Sigmoid colon (tissue), 4 donors: ENCODE results near the gene OR13J1.

Experiments
- CTCF ChIP-seq, 4 experiments: fragments of 450-650 bp in 3 of 4; fragments of 200-600 bp in 1 of 4; IDR thresholded peaks; one replicate each; pipeline ENCODE4 v1.5.1; 2016 to 2019; ENCODE audit warnings: antibody characterized with exemption in 4 of 4, mild to moderate bottlenecking in 3 of 4, moderate library complexity in 2 of 4
- EP300 ChIP-seq, 4 donors: sonication (generic); formaldehyde crosslinking; IDR thresholded peaks; one replicate each; pipeline ENCODE4 v1.6.1; 2017; ENCODE audit warnings: antibody characterized with exemption in 4 of 4
- POLR2A ChIP-seq, 2 donors: fragments of 450-650 bp; IDR thresholded peaks; one replicate each; pipeline ENCODE4 v1.6.1; 2016; ENCODE audit warnings: antibody characterized with exemption in 2 of 2, mild to moderate bottlenecking in 2 of 2, moderate library complexity in 2 of 2
- POLR2AphosphoS5 ChIP-seq, 4 donors: sonication (generic); formaldehyde crosslinking; IDR thresholded peaks; one replicate each; pipeline ENCODE4 v1.6.1; 2017; ENCODE audit warnings: antibody characterized with exemption in 4 of 4

- no peak for TF ChIP-seq CTCF (IDR thresholded peaks at IDR 0.05)
- no peak for TF ChIP-seq POLR2AphosphoS5 (IDR thresholded peaks at IDR 0.05)
- no peak for TF ChIP-seq POLR2A (IDR thresholded peaks at IDR 0.05)
- TF ChIP-seq EP300 (IDR thresholded peaks at IDR 0.05), result no peak
These were observed 42.7 kb upstream of the OR13J1 start for GRCh38 chr9:35912791-35913400.
